CD4-positive, alpha-beta T cell treated with Interleukin-4 for 1 hour (primary cell): Measurements from ENCODE around the gene PPP1R26.
"Not testable (repeated sequence)": the region's sequence is repeated elsewhere in the genome, so short reads cannot be mapped to it uniquely, and the experiment has no call there.

Source experiments
- DNase-seq, 2 donors: peaks; one replicate each; pipeline ENCODE4 v3.0.0-alpha.2; 2020 to 2022

Gene PPP1R26

GRCh38 chr9:135479469-135480052 is at the start of gene PPP1R26:
Gene PPP1R26 (plus strand): TSS chr9:135479782. CDS start chr9:135484511, 4,729 bp downstream.
- no peak for DNase-seq

GRCh38 chr9:135437259-135437658 is 42.3 kb upstream of the PPP1R26 start:
- no peak for DNase-seq

- not testable (repeated sequence) for DNase-seq
Measured at GRCh38 chr9:135437696-135438095, 41.9 kb upstream of the PPP1R26 start.

- peak in 1 of 2 donors; percentile 9 for DNase-seq
Measured at GRCh38 chr9:135438581-135439232, 40.9 kb upstream of the PPP1R26 start.

GRCh38 chr9:135439514-135439913 is 40.1 kb upstream of the PPP1R26 start:
- not testable (repeated sequence) for DNase-seq

- no peak for DNase-seq
Measured at GRCh38 chr9:135439916-135440315, 39.7 kb upstream of the PPP1R26 start.

- DNase-seq, result no peak
Measured at GRCh38 chr9:135440620-135441019, 39.0 kb upstream of the PPP1R26 start.

GRCh38 chr9:135441105-135442071 is 38.2 kb upstream of the PPP1R26 start:
- not testable (repeated sequence) for DNase-seq

- DNase-seq, result no peak
Measured at GRCh38 chr9:135442075-135442474, 37.5 kb upstream of the PPP1R26 start.

GRCh38 chr9:135443797-135444425 is 35.7 kb upstream of the PPP1R26 start:
- no peak for DNase-seq

- DNase-seq, result no peak
Measured at GRCh38 chr9:135447126-135447525, 32.5 kb upstream of the PPP1R26 start.

- DNase-seq, result no peak
Measured at GRCh38 chr9:135448663-135449100, 30.9 kb upstream of the PPP1R26 start.

- not testable (repeated sequence) for DNase-seq
Measured at GRCh38 chr9:135449532-135449931, 30.1 kb upstream of the PPP1R26 start.

GRCh38 chr9:135450956-135451355 is 28.6 kb upstream of the PPP1R26 start:
- no peak for DNase-seq

- not testable (repeated sequence) for DNase-seq
Measured at GRCh38 chr9:135451909-135452308, 27.7 kb upstream of the PPP1R26 start.

- no peak for DNase-seq
Measured at GRCh38 chr9:135454737-135455136, 24.8 kb upstream of the PPP1R26 start.

- no peak for DNase-seq
Measured at GRCh38 chr9:135455401-135456030, 24.1 kb upstream of the PPP1R26 start.

- no peak for DNase-seq
Measured at GRCh38 chr9:135456436-135457104, 23.0 kb upstream of the PPP1R26 start.

GRCh38 chr9:135458478-135458877 is 21.1 kb upstream of the PPP1R26 start:
- not testable (repeated sequence) for DNase-seq

- no peak for DNase-seq
Measured at GRCh38 chr9:135461936-135462335, 17.6 kb upstream of the PPP1R26 start.

- DNase-seq, result no peak
Measured at GRCh38 chr9:135463140-135463539, 16.4 kb upstream of the PPP1R26 start.

GRCh38 chr9:135464181-135464580 is 15.4 kb upstream of the PPP1R26 start:
- no peak for DNase-seq
